ENCODE results near the gene KRTAP4-9.
A peak's percentile ranks its signal among the peaks of the same experiment; 100 is the strongest.
"Not testable (repeated sequence)": the region's sequence is repeated elsewhere in the genome, so short reads cannot be mapped to it uniquely, and the experiment has no call there.

Gene KRTAP4-9

DNA sequence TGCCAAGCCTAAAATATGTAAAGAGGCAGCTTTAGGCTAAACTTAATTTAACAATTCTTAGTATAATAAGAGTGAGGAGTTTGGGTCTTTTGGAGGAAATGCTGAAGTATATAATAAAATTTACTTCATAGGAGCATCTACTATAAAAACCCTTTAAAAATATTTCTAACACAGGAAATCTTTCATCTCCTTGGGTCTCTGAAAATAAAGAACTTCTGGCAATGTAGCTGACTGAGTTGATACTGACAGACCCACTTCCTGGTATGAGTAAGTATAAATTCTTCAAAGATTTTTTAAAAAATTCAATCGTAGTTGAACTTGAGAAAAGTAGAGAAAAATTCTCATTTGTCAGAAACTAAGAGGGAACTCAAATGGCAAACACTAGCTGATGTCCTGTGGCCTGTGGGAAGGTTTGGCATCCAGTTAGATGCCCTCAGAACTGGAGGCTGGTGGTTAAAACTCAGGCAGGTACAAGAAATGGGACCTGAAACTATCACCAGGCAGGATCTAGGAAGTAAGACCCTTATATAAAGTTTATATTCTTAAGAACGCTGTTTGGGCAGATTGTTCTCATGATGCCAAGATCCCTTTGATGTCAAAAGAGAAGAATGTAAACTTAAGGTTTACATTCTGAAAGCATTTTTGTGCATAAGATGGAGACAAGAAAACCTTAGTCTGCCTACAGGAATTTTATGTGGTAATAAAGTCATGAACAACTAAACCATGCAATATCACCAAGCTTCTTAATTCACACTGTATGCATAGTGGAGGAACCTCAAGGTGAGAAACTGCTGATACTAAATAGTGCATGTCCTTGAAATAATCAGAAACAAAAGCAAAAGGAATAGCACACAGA is 28.9 kb downstream of the KRTAP4-9 start:
- Mint-ChIP-seq H3K27me3 (ENCODE audit: low read depth, poor library complexity) (peaks cover 14% of the 10 kb centered on the region), H3K9me3 (peaks cover 20% of the 10 kb centered on the region), H3K27ac (no peak overlapping the region), H3K36me3 (ENCODE audit: low read depth) (no peaks in the 10 kb centered on the region), H3K4me3 (no peak overlapping the region), H3K4me1 (no peaks in the 10 kb centered on the region)
- DNase-seq = no peak
- TF ChIP-seq, protein P1, sequence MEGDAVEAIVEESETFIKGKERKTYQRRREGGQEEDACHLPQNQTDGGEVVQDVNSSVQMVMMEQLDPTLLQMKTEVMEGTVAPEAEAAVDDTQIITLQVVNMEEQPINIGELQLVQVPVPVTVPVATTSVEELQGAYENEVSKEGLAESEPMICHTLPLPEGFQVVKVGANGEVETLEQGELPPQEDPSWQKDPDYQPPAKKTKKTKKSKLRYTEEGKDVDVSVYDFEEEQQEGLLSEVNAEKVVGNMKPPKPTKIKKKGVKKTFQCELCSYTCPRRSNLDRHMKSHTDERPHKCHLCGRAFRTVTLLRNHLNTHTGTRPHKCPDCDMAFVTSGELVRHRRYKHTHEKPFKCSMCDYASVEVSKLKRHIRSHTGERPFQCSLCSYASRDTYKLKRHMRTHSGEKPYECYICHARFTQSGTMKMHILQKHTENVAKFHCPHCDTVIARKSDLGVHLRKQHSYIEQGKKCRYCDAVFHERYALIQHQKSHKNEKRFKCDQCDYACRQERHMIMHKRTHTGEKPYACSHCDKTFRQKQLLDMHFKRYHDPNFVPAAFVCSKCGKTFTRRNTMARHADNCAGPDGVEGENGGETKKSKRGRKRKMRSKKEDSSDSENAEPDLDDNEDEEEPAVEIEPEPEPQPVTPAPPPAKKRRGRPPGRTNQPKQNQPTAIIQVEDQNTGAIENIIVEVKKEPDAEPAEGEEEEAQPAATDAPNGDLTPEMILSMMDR (IDR thresholded peaks at IDR 0.05) = no peak

DNA sequence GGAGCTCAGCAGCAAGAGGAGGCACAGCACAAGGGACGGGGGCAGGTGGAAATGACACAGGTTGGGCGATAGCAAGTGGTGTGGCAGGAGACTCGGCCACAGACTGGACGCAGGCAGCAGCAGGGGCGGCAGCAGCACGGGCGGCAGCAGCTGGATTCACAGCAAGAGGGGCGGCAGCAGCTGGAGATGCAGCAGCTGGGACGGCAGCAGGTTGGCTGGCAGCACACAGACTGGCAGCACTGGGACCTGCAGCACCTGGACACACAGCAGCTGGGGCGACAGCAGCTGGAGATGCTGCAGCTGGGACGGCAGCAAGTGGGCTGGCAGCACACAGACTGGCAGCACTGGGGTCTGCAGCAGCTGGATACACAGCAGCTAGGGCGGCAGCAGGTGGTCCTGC is 34.7 kb downstream of the KRTAP4-9 start:
- H3K4me1 Mint-ChIP-seq; DNase-seq; H3K4me3 Mint-ChIP-seq; H3K27me3 Mint-ChIP-seq (ENCODE audit: low read depth, poor library complexity): not testable (repeated sequence)
- peak overlapping the region; percentile 13 for H3K27ac Mint-ChIP-seq
- H3K9me3 Mint-ChIP-seq = peaks cover 58% of the 10 kb centered on the region
- H3K36me3 Mint-ChIP-seq (ENCODE audit: low read depth) = peaks cover 14% of the 10 kb centered on the region

DNA sequence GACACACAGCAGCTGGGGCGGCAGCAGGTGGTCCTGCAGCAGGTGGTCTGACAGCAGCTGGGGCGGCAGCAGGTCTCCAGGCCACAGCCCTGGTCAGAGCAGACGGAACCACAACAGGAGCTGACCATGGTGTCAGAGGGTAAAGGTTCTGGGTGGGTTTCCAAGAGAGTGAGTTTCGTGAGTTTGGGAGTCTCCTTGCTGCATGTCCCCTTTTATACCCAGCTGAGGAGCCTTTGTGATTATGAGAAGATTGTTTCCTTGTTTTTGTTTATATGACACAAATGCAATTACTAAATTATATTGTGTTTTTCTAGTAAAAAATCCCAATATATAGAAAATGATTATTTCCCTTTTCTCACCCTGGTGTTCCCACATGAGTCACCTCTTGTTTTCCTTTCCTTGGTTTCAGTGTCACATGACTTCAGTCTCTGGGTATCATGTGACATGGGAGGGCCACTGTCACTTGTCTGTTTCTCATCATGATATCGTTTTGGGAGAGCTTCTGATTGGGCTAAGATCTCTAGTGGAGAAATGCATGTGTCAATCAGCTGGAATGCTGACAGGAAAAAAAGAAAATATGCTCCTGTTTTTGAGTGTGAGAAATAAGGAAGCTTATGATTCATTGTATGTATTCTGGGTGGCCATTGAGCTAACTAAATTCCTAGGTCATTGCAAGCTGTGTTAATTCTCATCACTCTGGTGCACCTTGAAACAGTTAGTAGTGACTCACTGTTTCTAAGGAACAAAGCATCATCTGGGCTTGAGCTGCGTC is 35.4 kb downstream of the KRTAP4-9 start, which contains the start of gene KRTAP4-6:
Gene KRTAP4-6, minus strand, starts transcription at position 185 of the 772 bp plus-strand sequence. Its CDS starts 57 bp downstream, at position 128.
- H3K4me1 Mint-ChIP-seq = no peaks in the 10 kb centered on the region
- no peak within 1 kb of the TSS for H3K4me3 Mint-ChIP-seq
- H3K27me3 Mint-ChIP-seq (ENCODE audit: low read depth, poor library complexity) = peaks cover 8% of the 10 kb centered on the region
- peaks cover 62% of the 10 kb centered on the region for H3K9me3 Mint-ChIP-seq
- no peak for DNase-seq
- H3K36me3 Mint-ChIP-seq (ENCODE audit: low read depth) = peaks cover 14% of the 10 kb centered on the region
- TF ChIP-seq, protein P1 (IDR thresholded peaks at IDR 0.05) = no peak
- H3K27ac Mint-ChIP-seq = peak within 1 kb of the TSS; percentile 13

DNA sequence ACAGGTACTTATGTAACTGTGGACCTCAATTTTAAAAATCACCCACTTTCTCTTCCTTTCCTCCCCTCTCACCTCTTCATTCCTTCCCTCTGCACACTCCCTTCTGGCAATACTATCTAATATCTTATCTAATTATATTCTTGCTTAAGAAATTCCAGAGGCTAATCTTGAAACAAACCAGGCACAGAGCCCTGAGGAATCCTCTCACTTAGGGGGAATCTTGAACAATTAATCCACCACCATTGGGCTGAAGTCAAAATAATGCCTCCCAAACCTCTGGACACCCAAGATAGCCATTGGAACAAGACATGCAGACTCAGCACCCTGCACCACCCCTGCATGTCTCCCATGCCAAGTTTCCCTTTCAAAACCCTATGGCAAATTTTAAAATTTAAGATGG is 36.2 kb downstream of the KRTAP4-9 start:
- Mint-ChIP-seq H3K4me3 (no peak overlapping the region), H3K27ac (no peak overlapping the region), H3K27me3 (ENCODE audit: low read depth, poor library complexity) (peaks cover 8% of the 10 kb centered on the region), H3K36me3 (ENCODE audit: low read depth) (peaks cover 14% of the 10 kb centered on the region), H3K4me1 (no peaks in the 10 kb centered on the region), H3K9me3 (peaks cover 61% of the 10 kb centered on the region)
- TF ChIP-seq, protein P1 (IDR thresholded peaks at IDR 0.05) = no peak
- no peak for DNase-seq

DNA sequence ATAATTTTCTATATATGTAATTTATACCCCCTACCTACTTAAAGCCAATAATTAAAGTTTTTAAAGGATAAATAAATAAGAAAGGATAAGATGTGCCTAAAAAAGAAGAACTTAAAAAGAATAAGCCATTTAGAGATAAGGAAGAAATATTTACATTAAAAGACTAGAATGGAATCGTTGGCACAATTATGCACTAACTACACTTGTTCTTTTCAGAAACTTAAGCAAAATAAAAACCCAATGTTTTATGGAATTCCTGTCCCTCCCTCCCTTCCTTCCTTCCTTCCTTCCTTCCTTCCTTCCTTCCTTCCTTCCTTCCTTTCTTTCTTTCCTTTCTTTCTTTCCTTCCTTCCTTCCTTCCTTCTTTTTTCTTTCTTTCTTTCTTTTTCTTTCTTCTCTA is 39.7 kb downstream of the KRTAP4-9 start:
- Mint-ChIP-seq H3K9me3 (peaks cover 37% of the 10 kb centered on the region), H3K36me3 (ENCODE audit: low read depth) (peaks cover 14% of the 10 kb centered on the region), H3K4me3 (no peak overlapping the region), H3K4me1 (no peaks in the 10 kb centered on the region), H3K27ac (no peak overlapping the region), H3K27me3 (ENCODE audit: low read depth, poor library complexity) (peaks cover 7% of the 10 kb centered on the region)
- TF ChIP-seq, protein P1 (IDR thresholded peaks at IDR 0.05) = no peak
- DNase-seq = no peak

DNA sequence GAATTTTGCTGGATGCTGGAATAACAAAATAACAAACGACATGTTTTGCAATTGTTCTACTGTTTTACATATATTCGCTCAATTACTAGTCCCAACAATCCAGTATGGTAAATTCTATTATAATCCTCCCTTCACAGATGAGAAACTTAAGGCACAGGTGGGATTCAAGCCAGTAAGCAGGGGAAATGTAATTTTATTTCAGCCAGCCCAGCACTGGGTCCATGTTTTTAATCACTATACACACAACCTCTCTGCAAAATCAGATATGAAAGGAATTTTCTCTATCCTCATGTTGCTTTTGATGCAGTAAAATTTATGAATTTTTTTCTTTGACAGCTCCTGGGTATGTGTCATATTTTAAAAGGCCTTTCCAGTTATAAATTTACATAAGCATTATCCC is 40.1 kb downstream of the KRTAP4-9 start:
- H3K27ac Mint-ChIP-seq = no peak overlapping the region
- H3K9me3 Mint-ChIP-seq = peaks cover 36% of the 10 kb centered on the region
- no peak for DNase-seq
- no peak overlapping the region for H3K4me3 Mint-ChIP-seq
- no peaks in the 10 kb centered on the region for H3K4me1 Mint-ChIP-seq
- TF ChIP-seq, protein P1 (IDR thresholded peaks at IDR 0.05) = no peak
- H3K27me3 Mint-ChIP-seq (ENCODE audit: low read depth, poor library complexity) = peaks cover 7% of the 10 kb centered on the region
- peaks cover 14% of the 10 kb centered on the region for H3K36me3 Mint-ChIP-seq (ENCODE audit: low read depth)
